ENCODE measurements around the gene MYLK4.

Gene MYLK4

GRCh38 chr6:2784930-2785329, 34.2 kb upstream of the MYLK4 start:
- Mint-ChIP-seq H3K36me3 (ENCODE audit: low read depth) (peaks cover 84% of the 10 kb centered on the region), H3K4me1 (ENCODE audit: low read depth) (peaks cover 19% of the 10 kb centered on the region), H3K27ac (no peak overlapping the region), H3K4me3 (no peak overlapping the region), H3K9me3 (no peaks in the 10 kb centered on the region), H3K27me3 (no peaks in the 10 kb centered on the region)
- DNase-seq: no peak

GRCh38 chr6:2784061-2784460, 33.3 kb upstream of the MYLK4 start:
- H3K4me3 Mint-ChIP-seq: no peak overlapping the region
- H3K27ac Mint-ChIP-seq: no peak overlapping the region
- H3K36me3 Mint-ChIP-seq (ENCODE audit: low read depth): peaks cover 88% of the 10 kb centered on the region
- H3K27me3 Mint-ChIP-seq: no peaks in the 10 kb centered on the region
- DNase-seq: no peak
- peaks cover 15% of the 10 kb centered on the region for H3K4me1 Mint-ChIP-seq (ENCODE audit: low read depth)
- H3K9me3 Mint-ChIP-seq: no peaks in the 10 kb centered on the region

GRCh38 chr6:2783188-2783963, 32.7 kb upstream of the MYLK4 start:
- Mint-ChIP-seq H3K27ac (no peak overlapping the region), H3K4me3 (no peak overlapping the region), H3K36me3 (ENCODE audit: low read depth) (peaks cover 94% of the 10 kb centered on the region), H3K4me1 (ENCODE audit: low read depth) (peaks cover 13% of the 10 kb centered on the region), H3K9me3 (no peaks in the 10 kb centered on the region), H3K27me3 (no peaks in the 10 kb centered on the region)
- DNase-seq: no peak

GRCh38 chr6:2782825-2783187, 32.1 kb upstream of the MYLK4 start:
- H3K4me1 Mint-ChIP-seq (ENCODE audit: low read depth): peaks cover 13% of the 10 kb centered on the region
- H3K27ac Mint-ChIP-seq: peak overlapping the region; percentile 11
- no peaks in the 10 kb centered on the region for H3K27me3 Mint-ChIP-seq
- DNase-seq: no peak
- H3K9me3 Mint-ChIP-seq: no peaks in the 10 kb centered on the region
- peaks cover 96% of the 10 kb centered on the region for H3K36me3 Mint-ChIP-seq (ENCODE audit: low read depth)
- H3K4me3 Mint-ChIP-seq: no peak overlapping the region

- Mint-ChIP-seq H3K27me3 (no peaks in the 10 kb centered on the region), H3K4me1 (ENCODE audit: low read depth) (peaks cover 17% of the 10 kb centered on the region), H3K9me3 (no peaks in the 10 kb centered on the region), H3K27ac (no peak overlapping the region), H3K36me3 (ENCODE audit: low read depth) (peaks cover 96% of the 10 kb centered on the region), H3K4me3 (no peak overlapping the region)
- no peak for DNase-seq
Observed at GRCh38 chr6:2782356-2782708, 31.6 kb upstream of the MYLK4 start.

DNA sequence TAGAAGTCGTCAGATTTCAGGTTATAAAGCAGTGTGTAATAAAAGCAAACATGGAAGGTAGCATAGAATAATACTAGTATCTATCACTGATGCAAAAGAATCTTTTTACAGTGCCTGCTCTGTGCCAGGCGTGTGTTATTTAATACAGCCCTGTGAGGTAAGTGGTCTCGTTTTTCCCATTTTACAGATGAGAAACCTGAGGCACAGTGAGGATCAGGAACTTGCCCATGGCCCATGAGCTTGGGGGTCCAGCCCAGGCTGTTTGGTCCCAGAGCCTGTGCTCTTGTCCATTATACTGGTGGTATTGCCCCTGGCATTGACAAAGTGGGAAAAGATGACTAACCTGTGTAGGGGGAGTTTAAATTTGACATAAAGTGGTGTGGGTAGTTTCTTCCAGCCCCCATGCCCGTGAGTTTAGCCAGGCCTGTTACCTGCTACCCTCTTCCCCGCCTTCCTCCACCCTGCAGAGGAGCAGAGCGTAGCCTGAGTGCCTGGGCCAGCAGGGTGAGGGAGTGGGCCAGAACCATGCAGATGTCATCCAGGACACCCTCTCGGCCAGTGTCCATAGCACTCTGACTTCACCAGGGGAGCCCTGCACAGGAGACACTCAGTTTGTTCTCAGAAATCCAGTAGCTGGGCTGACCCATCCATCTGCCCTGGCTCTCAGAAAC, 31.1 kb upstream of the MYLK4 start:
- H3K27ac Mint-ChIP-seq: no peak overlapping the region

DNA sequence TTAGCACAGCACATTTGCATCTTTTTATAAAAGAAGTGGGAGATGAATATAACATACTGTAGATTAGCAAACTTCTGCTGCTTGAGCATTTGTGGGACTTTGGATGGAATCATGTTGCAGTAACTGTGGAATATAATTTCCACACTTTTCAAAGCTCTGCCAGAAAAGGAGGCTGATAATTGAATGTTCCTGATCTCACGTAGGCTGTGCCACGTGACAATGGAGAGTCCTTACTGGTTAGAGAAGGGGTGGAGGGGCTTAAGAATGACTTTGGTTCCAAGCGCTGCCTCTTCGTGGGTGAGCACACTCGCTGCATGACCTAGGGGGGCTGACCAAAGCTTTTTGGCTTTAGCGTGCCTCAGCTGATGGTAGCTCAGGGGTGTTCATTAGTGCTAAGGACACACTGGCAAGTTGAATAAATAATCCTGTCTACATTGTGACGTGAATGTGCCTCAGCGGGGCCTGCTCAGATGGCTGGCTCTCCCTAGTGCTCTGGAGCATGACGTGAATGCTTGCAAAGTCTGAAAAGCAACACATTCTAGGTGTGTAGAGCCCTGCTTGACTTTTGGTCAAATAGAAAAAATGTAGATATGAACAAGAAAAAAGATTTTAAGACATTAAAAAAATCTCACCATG, 29.5 kb upstream of the MYLK4 start:
- H3K4me1 Mint-ChIP-seq (ENCODE audit: low read depth): peaks cover 24% of the 10 kb centered on the region
- no peaks in the 10 kb centered on the region for H3K27me3 Mint-ChIP-seq
- H3K27ac Mint-ChIP-seq: no peak overlapping the region
- DNase-seq: no peak
- H3K4me3 Mint-ChIP-seq: no peak overlapping the region
- peaks cover 92% of the 10 kb centered on the region for H3K36me3 Mint-ChIP-seq (ENCODE audit: low read depth)
- no peaks in the 10 kb centered on the region for H3K9me3 Mint-ChIP-seq

More for the DNA sequence above, 31.1 kb upstream of the MYLK4 start:
- H3K4me1 Mint-ChIP-seq (ENCODE audit: low read depth): peaks cover 17% of the 10 kb centered on the region
- no peak overlapping the region for H3K4me3 Mint-ChIP-seq
- no peaks in the 10 kb centered on the region for H3K9me3 Mint-ChIP-seq
- H3K36me3 Mint-ChIP-seq (ENCODE audit: low read depth): peaks cover 97% of the 10 kb centered on the region
- DNase-seq: no peak
- no peaks in the 10 kb centered on the region for H3K27me3 Mint-ChIP-seq

DNA sequence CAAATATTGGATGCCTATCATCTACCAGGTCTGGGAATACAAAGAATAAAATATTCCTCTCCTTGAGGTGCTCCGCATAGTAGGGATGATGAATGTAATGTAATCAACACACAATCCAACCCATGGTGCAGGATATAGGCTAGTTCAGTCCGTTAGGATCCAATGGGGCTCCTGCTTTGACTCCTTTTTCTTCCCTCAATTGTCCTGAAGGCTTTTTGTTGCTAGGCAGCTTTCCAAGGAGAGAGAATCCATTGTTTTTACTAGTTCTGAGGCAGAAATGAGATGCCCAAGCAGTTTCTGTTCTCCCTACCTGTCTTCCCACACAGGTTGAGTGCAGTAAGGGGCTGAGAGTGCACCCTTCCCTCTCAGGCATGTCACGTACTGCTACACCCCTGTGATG, 26.5 kb upstream of the MYLK4 start:
- Mint-ChIP-seq H3K36me3 (ENCODE audit: low read depth) (peaks cover 91% of the 10 kb centered on the region), H3K27ac (peak overlapping the region; percentile 5), H3K27me3 (no peaks in the 10 kb centered on the region), H3K9me3 (no peaks in the 10 kb centered on the region), H3K4me1 (ENCODE audit: low read depth) (peaks cover 38% of the 10 kb centered on the region), H3K4me3 (no peak overlapping the region)
- no peak for DNase-seq

DNA sequence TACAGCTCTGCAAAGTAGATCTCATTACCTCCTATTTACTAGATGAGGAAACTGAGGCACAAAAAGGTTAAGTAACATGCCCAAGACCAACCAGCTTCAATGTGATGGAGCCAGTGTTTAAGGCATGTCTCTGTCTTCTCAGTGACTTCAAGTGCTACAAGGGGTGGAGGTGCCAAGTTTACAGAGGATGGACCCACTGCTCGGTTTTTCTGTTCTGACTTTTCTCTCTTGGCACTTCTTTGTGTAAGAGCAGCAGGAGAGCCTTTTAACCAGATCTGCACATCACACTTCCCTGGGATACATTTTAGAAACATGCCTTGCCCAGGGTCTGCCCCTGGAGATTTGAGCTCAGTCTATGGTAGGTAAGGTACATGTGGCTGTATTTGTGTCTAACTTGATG, 24.3 kb upstream of the MYLK4 start:
- H3K4me3 Mint-ChIP-seq: no peak overlapping the region
- H3K4me1 Mint-ChIP-seq (ENCODE audit: low read depth): peaks cover 53% of the 10 kb centered on the region
- no peak overlapping the region for H3K27ac Mint-ChIP-seq
- no peaks in the 10 kb centered on the region for H3K27me3 Mint-ChIP-seq
- no peaks in the 10 kb centered on the region for H3K9me3 Mint-ChIP-seq
- peaks cover 91% of the 10 kb centered on the region for H3K36me3 Mint-ChIP-seq (ENCODE audit: low read depth)
- no peak for DNase-seq

DNA sequence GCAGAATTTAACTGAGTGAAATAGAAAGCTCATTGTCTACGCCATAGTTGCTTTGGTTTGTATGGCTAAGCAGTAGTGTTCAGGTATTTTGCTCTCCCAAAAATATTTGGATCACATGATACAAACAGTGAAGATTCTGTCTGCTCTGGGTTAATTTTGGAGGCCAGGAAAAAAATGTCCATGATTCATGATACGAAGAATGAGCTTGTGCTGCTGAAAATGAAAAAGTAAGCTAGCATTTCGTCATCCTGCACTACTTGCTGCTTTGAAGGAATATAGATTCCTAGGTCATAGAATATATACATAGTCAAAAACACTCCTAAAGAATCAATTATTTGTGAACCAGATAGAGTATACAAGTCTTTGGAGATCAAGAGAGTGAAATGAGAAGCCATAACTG, 22.7 kb upstream of the MYLK4 start:
- H3K4me1 Mint-ChIP-seq (ENCODE audit: low read depth): peaks cover 66% of the 10 kb centered on the region
- DNase-seq: no peak
- H3K27ac Mint-ChIP-seq: no peak overlapping the region
- H3K36me3 Mint-ChIP-seq (ENCODE audit: low read depth): peaks cover 90% of the 10 kb centered on the region
- no peaks in the 10 kb centered on the region for H3K9me3 Mint-ChIP-seq
- H3K27me3 Mint-ChIP-seq: no peaks in the 10 kb centered on the region
- no peak overlapping the region for H3K4me3 Mint-ChIP-seq

DNA sequence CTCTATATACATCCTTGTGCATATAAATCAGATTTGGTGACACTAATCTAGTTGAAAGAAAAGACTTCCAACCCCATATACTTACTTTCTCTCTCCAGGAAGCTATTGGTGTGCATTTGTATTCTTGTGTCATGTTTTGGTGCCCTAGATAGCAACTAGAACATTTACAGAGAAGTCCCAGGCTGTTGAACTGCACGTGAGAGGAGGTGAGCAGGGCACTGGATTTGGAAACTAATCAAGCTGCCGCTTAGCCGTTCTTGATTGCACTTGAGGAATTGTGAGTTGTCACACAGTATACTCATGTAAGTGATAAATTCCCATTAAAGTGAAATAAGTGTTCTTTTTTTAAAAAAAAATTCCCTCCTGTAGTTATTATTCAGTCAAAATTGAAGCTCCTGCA, 22.1 kb upstream of the MYLK4 start:
- DNase-seq: no peak
- Mint-ChIP-seq H3K36me3 (ENCODE audit: low read depth) (peaks cover 90% of the 10 kb centered on the region), H3K9me3 (no peaks in the 10 kb centered on the region), H3K27ac (no peak overlapping the region), H3K4me1 (ENCODE audit: low read depth) (peaks cover 72% of the 10 kb centered on the region), H3K27me3 (no peaks in the 10 kb centered on the region), H3K4me3 (no peak overlapping the region)

- Mint-ChIP-seq H3K4me1 (ENCODE audit: low read depth) (peaks cover 73% of the 10 kb centered on the region), H3K27ac (no peak overlapping the region), H3K27me3 (no peaks in the 10 kb centered on the region), H3K4me3 (no peak overlapping the region), H3K36me3 (ENCODE audit: low read depth) (peaks cover 86% of the 10 kb centered on the region), H3K9me3 (no peaks in the 10 kb centered on the region)
- DNase-seq: no peak
Observed at GRCh38 chr6:2771079-2771478, 20.4 kb upstream of the MYLK4 start.

- H3K27ac Mint-ChIP-seq: peak overlapping the region; percentile 26
- DNase-seq: no peak
- H3K4me1 Mint-ChIP-seq (ENCODE audit: low read depth): peaks cover 69% of the 10 kb centered on the region
- H3K9me3 Mint-ChIP-seq: no peaks in the 10 kb centered on the region
- no peak overlapping the region for H3K4me3 Mint-ChIP-seq
- H3K27me3 Mint-ChIP-seq: no peaks in the 10 kb centered on the region
- peaks cover 81% of the 10 kb centered on the region for H3K36me3 Mint-ChIP-seq (ENCODE audit: low read depth)
Observed at GRCh38 chr6:2770171-2770570, 19.4 kb upstream of the MYLK4 start.

DNA sequence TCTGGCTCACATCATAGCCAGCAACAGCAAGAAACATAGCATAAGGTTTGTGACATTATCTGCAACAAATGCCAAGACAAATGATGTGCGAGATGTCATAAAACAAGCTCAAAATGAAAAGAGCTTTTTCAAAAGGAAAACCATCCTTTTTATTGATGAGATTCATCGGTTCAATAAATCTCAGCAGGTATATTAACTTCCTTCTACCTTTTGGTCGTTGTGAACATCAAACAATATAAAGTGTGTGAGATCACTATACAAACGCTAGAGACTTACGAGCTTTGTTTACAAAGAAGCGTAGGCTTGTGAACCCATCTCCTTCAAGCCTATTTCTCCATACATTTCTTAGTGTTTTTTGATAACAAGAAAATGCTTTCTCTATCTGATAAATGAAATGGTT, 18.0 kb upstream of the MYLK4 start:
- peak overlapping the region; percentile 12 for H3K27ac Mint-ChIP-seq
- H3K27me3 Mint-ChIP-seq: no peaks in the 10 kb centered on the region
- H3K36me3 Mint-ChIP-seq (ENCODE audit: low read depth): peaks cover 69% of the 10 kb centered on the region
- peaks cover 70% of the 10 kb centered on the region for H3K4me1 Mint-ChIP-seq (ENCODE audit: low read depth)
- H3K4me3 Mint-ChIP-seq: peak overlapping the region; percentile 93
- H3K9me3 Mint-ChIP-seq: no peaks in the 10 kb centered on the region
- no peak for DNase-seq

Data from activated T-cell treated with anti-CD3 and anti-CD28 coated beads, Interleukin-2, amount 50 U/mL, for 24 hours (primary cell).